ENCODE measurements around the gene CADPS2.

- TF ChIP-seq CTCF (IDR thresholded peaks at IDR 0.05) (no peak), EZH2 (IDR thresholded peaks at IDR 0.05; ENCODE audit: borderline replicate concordance, insufficient read depth, low read depth, low read length, poor library complexity, severe bottlenecking) (no peak)
Measured at GRCh38 chr7:122303531-122304318, 582.5 kb downstream of the CADPS2 start.
